K562 (cell line): Measurements from ENCODE around the gene LNPEP. TPM values are rescaled to one million over a fixed set of nuclear protein-coding genes. Genes with fewer than 3 reads are reported as not detected.

Experiments
- ATAC-seq: fragments of 200-7000 bp; cut with Tn5 transposase; 3 replicates; pipeline ENCODE4 v1.9.1; 2020; ENCODE audit warnings: moderate library complexity
- BruUV-seq: library from RNA; stranded (reverse); fragments of 400-500 nt; replicated peaks from 2 replicates; lab custom pipeline; 2021; lab: Mats Ljungman, UMichigan
- CTCF ChIA-PET: fragments of 300-600 bp; formaldehyde crosslinking; extraction: SDS; loops from one replicate; lab custom pipeline; 2021; ENCODE audit warnings: low intra/inter-chr PET ratio; lab: Yijun Ruan, JAX
- POLR2A ChIA-PET: fragments of 300-600, 350-650 bp; sonication (Branson Sonifier 250); formaldehyde crosslinking; extraction: SDS; loops from one replicate; lab custom pipeline; 2021; ENCODE audit warnings: antibody characterized with exemption, inconsistent platforms; lab: Yijun Ruan, JAX
- DNase-seq, 4 experiments: peaks; one replicate each; pipeline versions ENCODE4 v3.0.0 to v3.0.0-alpha.2; 2011 to 2018; ENCODE audit warnings: low spot score in 3 of 4, mixed read lengths in 3 of 4; ENCODE audit errors: extremely low read depth in 1 of 4
- FAIRE-seq: peaks from 2 replicates; lab custom pipeline; 2011; peaks lifted over from hg19 to GRCh38; lab: Jason Lieb, UNC
- H2AFZ ChIP-seq: 2 replicates; pipeline ENCODE4 v1.6.0; 2011; ENCODE audit warnings: low read depth, low read length, control low read depth, inconsistent platforms
- H3K27ac ChIP-seq: fragments of 200-600 bp; 3 replicates; pipeline ENCODE4 v1.8.0; 2011; ENCODE audit warnings: low read depth, mild to moderate bottlenecking, control low read depth, inconsistent platforms, low read length, moderate library complexity, mixed read lengths; ENCODE audit errors: extremely low read depth
- H3K27me3 ChIP-seq, 2 experiments: fragments of 300-600 bp in 1 of 2; 2 replicates in 1 of 2; 3 replicates in 1 of 2; pipeline versions ENCODE4 v1.6.0 to v1.8.0; 2011; ENCODE audit warnings: inconsistent platforms in 2 of 2, low read length in 2 of 2, mild to moderate bottlenecking in 1 of 2, mixed read lengths in 1 of 2, moderate library complexity in 1 of 2; ENCODE audit not compliant: control insufficient read depth in 2 of 2, insufficient read depth in 2 of 2
- H3K36me3 ChIP-seq: fragments of 300-600 bp; 3 replicates; pipeline ENCODE4 v1.8.0; 2011; ENCODE audit warnings: mild to moderate bottlenecking, low read length, inconsistent platforms; ENCODE audit not compliant: control insufficient read depth, insufficient read depth
- H3K4me1 ChIP-seq, 2 experiments: fragments of 200-600 bp in 1 of 2; replicated peaks in 1 of 2; 2 replicates in 1 of 2; 3 replicates in 1 of 2; pipeline versions ENCODE4 v1.5.1 to v1.8.0; 2011; ENCODE audit warnings: inconsistent platforms in 2 of 2, low read length in 2 of 2, mild to moderate bottlenecking in 1 of 2, mixed read lengths in 1 of 2, moderate library complexity in 1 of 2; ENCODE audit not compliant: control insufficient read depth in 2 of 2, insufficient read depth in 2 of 2
- H3K4me2 ChIP-seq: 2 replicates; pipeline ENCODE4 v1.6.1; 2011; ENCODE audit warnings: low read length, control low read depth, inconsistent platforms, mixed read lengths; ENCODE audit not compliant: insufficient read depth
- H3K4me3 ChIP-seq: fragments of 200-600 bp; sonication (generic), shearing (Covaris generic); 2 replicates; pipeline ENCODE4 v1.5.1; 2016; ENCODE audit warnings: control low read depth, inconsistent platforms
- H3K79me2 ChIP-seq: fragments of 200-600 bp; 3 replicates; pipeline ENCODE4 v1.8.0; 2011; ENCODE audit warnings: low read length, inconsistent platforms; ENCODE audit not compliant: control insufficient read depth, insufficient read depth
- H3K9ac ChIP-seq, 2 experiments: 2 replicates each; pipeline versions ENCODE4 v1.6.0 to v1.6.1; 2011; ENCODE audit warnings: low read depth in 2 of 2, low read length in 2 of 2, control low read depth in 1 of 2, inconsistent platforms in 1 of 2, mild to moderate bottlenecking in 1 of 2, mixed read lengths in 1 of 2; ENCODE audit not compliant: insufficient read depth in 1 of 2
- H3K9me1 ChIP-seq: one replicate; pipeline ENCODE4 v1.6.0; 2011; ENCODE audit warnings: inconsistent platforms, mild to moderate bottlenecking, low read length, moderate library complexity; ENCODE audit not compliant: control insufficient read depth, insufficient read depth
- H3K9me3 ChIP-seq: replicated peaks from 2 replicates; pipeline ENCODE4 v1.5.1; 2011; ENCODE audit warnings: low read depth, low read length, inconsistent platforms; ENCODE audit not compliant: control insufficient read depth, insufficient read depth
- H4K20me1 ChIP-seq: replicated peaks from 2 replicates; pipeline ENCODE4 v1.6.1; 2011; ENCODE audit warnings: low read length, inconsistent platforms, mixed read lengths; ENCODE audit not compliant: control insufficient read depth, insufficient read depth
- RAD21 ChIP-seq, 2 experiments: fragments of 250-450 bp in 1 of 2; fragments of 450-650 bp in 1 of 2; sonication (Bioruptor Pico) in 1 of 2; formaldehyde crosslinking in 1 of 2; IDR thresholded peaks in 1 of 2; conservative IDR thresholded peaks in 1 of 2; 2 replicates each; pipeline versions ENCODE4 v1.4.0 to v1.8.0; 2020 to 2022; ENCODE audit warnings: mild to moderate bottlenecking in 2 of 2, moderate library complexity in 1 of 2
- SAFB ChIP-seq: fragments of 200-400 bp; formaldehyde crosslinking; IDR thresholded peaks from 2 replicates; pipeline ENCODE4 v1.6.1; 2017; ENCODE audit warnings: low read depth, low read length, borderline replicate concordance
- SPI1 ChIP-seq: IDR thresholded peaks from 2 replicates; pipeline ENCODE4 v1.6.1; 2011; ENCODE audit warnings: low read depth, low read length, control low read depth, borderline replicate concordance
- WGBS: fragments of 100-300 bp; shearing (Covaris generic); methylation state at CpG from one replicate; pipeline ENCODE4 v1.1.6; 2016; ENCODE audit warnings: low coverage, mixed read lengths; ENCODE audit not compliant: insufficient coverage; ENCODE audit errors: missing lambda C conversion rate; 5-methylcytosine and 5-hydroxymethylcytosine counted together
- in situ Hi-C: fragments of 300-500 bp; cut with MboI; formaldehyde crosslinking; loops from 4 replicates; pipeline ENCODE4 v1.15.0; 2018; ENCODE audit warnings: inconsistent platforms, mixed read lengths
- intact Hi-C: fragments of 100-400 bp; cut with micrococcal nuclease; formaldehyde crosslinking; loops from 2 replicates; pipeline ENCODE4 v1.14.2; 2022
- polyA plus RNA-seq, 8 experiments: library from polyadenylated mRNA; depleted of rRNA in 4 of 8; stranded (reverse) in 5 of 8; unstranded in 3 of 8; fragments of >200 nt; fragmentation: Nextera tagmentation in 2 of 8; fragmentation: Illumina TruSeq in 1 of 8; extraction: Ambion mirVana in 2 of 8; extraction: Trizol in 1 of 8; gene quantifications; 2 replicates each; pipeline versions ENCODE4 v1.2.1 to v1.2.3, GENCODE V29; 2011 to 2014; ENCODE audit warnings: inconsistent platforms in 1 of 8, missing spikeins in 1 of 8
- total RNA-seq, 7 experiments: library from RNA; depleted of rRNA in 6 of 7; stranded (reverse); fragments of >200 nt in 6 of 7; fragmentation: Illumina TruSeq in 2 of 7; extraction: Trizol in 2 of 7; gene quantifications; 2 replicates each; pipeline versions ENCODE4 v1.2.1 to v1.2.3, GENCODE V29; 2011 to 2021; ENCODE audit warnings: low replicate concordance in 1 of 7
- TF ChIP-seq, protein P1 (sequence below): fragments of 450-650 bp; IDR thresholded peaks from 2 replicates; pipeline ENCODE4 v1.6.1; 2016; ENCODE audit warnings: borderline replicate concordance

The LNPEP gene
- total and polyA plus RNA-seq, 9 of the 15 experiments (the other 6 are each of a cell fraction or from before 2014, with no cell fraction given) = 2.6 to 27.9 (median 11.2) TPM

GRCh38 chr5:96896276-96896675 is 39.6 kb upstream of the LNPEP start:
- no peak for FAIRE-seq
- Histone ChIP-seq H4K20me1 (no peaks in the 10 kb centered on the region), H3K79me2 (no peaks in the 10 kb centered on the region), H3K9ac (no peak overlapping the region), H3K27ac (no peak overlapping the region), H3K4me2 (no peak overlapping the region), H3K9me1 (no peaks in the 10 kb centered on the region), H2AFZ (no peak overlapping the region), H3K9me3 (no peaks in the 10 kb centered on the region), H3K4me1 (no peaks in the 10 kb centered on the region), H3K27me3 (no peaks in the 10 kb centered on the region), H3K36me3 (no peaks in the 10 kb centered on the region; the same call in 2 of the 3 replicates), H3K4me3 (no peak overlapping the region)
- WGBS = 84% methylated on average over 4 of the region's 4 CpGs
- CTCF ChIA-PET = no interaction called here
- DNase-seq = no peak
- BruUV-seq = no TSS peak
- no peak for ATAC-seq
- POLR2A ChIA-PET = interaction anchor here (0.9 kb wide), 1 partner anchor 11 kb away, joined by 3 read pairs; no protein-coding TSS in a partner anchor
- intact Hi-C loops = no loop called here
- in situ Hi-C loops = no loop called here
- no peak for TF ChIP-seq SAFB
- TF ChIP-seq, protein P1, sequence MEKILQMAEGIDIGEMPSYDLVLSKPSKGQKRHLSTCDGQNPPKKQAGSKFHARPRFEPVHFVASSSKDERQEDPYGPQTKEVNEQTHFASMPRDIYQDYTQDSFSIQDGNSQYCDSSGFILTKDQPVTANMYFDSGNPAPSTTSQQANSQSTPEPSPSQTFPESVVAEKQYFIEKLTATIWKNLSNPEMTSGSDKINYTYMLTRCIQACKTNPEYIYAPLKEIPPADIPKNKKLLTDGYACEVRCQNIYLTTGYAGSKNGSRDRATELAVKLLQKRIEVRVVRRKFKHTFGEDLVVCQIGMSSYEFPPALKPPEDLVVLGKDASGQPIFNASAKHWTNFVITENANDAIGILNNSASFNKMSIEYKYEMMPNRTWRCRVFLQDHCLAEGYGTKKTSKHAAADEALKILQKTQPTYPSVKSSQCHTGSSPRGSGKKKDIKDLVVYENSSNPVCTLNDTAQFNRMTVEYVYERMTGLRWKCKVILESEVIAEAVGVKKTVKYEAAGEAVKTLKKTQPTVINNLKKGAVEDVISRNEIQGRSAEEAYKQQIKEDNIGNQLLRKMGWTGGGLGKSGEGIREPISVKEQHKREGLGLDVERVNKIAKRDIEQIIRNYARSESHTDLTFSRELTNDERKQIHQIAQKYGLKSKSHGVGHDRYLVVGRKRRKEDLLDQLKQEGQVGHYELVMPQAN = no peak

GRCh38 chr5:96896806-96897205 is 39.1 kb upstream of the LNPEP start:
- in situ Hi-C loops (no loop called here), intact Hi-C loops (no loop called here)
- Histone ChIP-seq H3K27me3 (no peaks in the 10 kb centered on the region), H4K20me1 (no peaks in the 10 kb centered on the region), H3K79me2 (no peaks in the 10 kb centered on the region), H3K4me2 (no peak overlapping the region), H3K9me1 (no peaks in the 10 kb centered on the region), H3K4me1 (no peaks in the 10 kb centered on the region), H2AFZ (no peak overlapping the region), H3K27ac (no peak overlapping the region), H3K4me3 (no peak overlapping the region), H3K9ac (no peak overlapping the region), H3K36me3 (no peaks in the 10 kb centered on the region; the same call in 2 of the 3 replicates), H3K9me3 (no peaks in the 10 kb centered on the region)
- BruUV-seq = no TSS peak
- WGBS = 26% methylated on average over 3 of the region's 3 CpGs
- CTCF ChIA-PET = no interaction called here
- ATAC-seq (peak; percentile 85), DNase-seq (peak in 1 of 4 experiments; percentile 20), FAIRE-seq (peak; percentile 40)
- POLR2A ChIA-PET = interaction anchor here (0.9 kb wide), 1 partner anchor 12 kb away, joined by 3 read pairs; no protein-coding TSS in a partner anchor
- TF ChIP-seq RAD21 (CRISPR knock-in tag; conservative IDR thresholded peaks at IDR 0.05 in 1 of 2, IDR thresholded peaks at IDR 0.05 in 1 of 2) (peak in 1 of 2 experiments; percentile 20; a peak in 2 of 4 replicates), SPI1 (peak; percentile 97)
